HepG2 (cell line): ENCODE measurements around the gene RNH1. TPM values are rescaled to one million over a fixed set of nuclear protein-coding genes. Genes with fewer than 3 reads are reported as not detected.

ENCODE experiments used
- ARNTL ChIP-seq: sonication (generic); formaldehyde crosslinking; IDR thresholded peaks from 2 replicates; pipeline ENCODE4 v1.4.0; 2020; ENCODE audit warnings: mild to moderate bottlenecking, missing genetic modification reagents
- HOMEZ ChIP-seq: IDR thresholded peaks from 2 replicates; pipeline ENCODE4 v1.6.1; 2016; ENCODE audit warnings: low read depth
- LBX2 ChIP-seq: sonication (generic); formaldehyde crosslinking; IDR thresholded peaks from 2 replicates; pipeline ENCODE4 v1.5.0; 2020; ENCODE audit warnings: missing genetic modification reagents, mild to moderate bottlenecking, borderline replicate concordance
- MIXL1 ChIP-seq: IDR thresholded peaks from 2 replicates; pipeline ENCODE4 v1.6.1; 2016
- NR2F1 ChIP-seq, 2 experiments: fragments of 450-650 bp in 1 of 2; formaldehyde crosslinking in 1 of 2; IDR thresholded peaks; 2 replicates each; pipeline versions ENCODE4 v1.5.0 to v1.6.1; 2016 to 2020; ENCODE audit warnings: mild to moderate bottlenecking in 1 of 2, missing compliant biosample characterization in 1 of 2, missing genetic modification reagents in 1 of 2, moderate library complexity in 1 of 2
- PRDM10 ChIP-seq: sonication (generic); formaldehyde crosslinking; IDR thresholded peaks from 2 replicates; pipeline ENCODE4 v1.4.0; 2020; ENCODE audit warnings: low read depth, missing genetic modification reagents
- REPIN1 ChIP-seq: sonication (generic); formaldehyde crosslinking; IDR thresholded peaks from 2 replicates; pipeline ENCODE4 v1.8.0; 2022; ENCODE audit warnings: missing genetic modification reagents, low read depth, mild to moderate bottlenecking, borderline replicate concordance
- SAP130 ChIP-seq: IDR thresholded peaks from 2 replicates; pipeline ENCODE4 v1.6.1; 2016; ENCODE audit warnings: low read depth
- STAT5B ChIP-seq: sonication (generic); formaldehyde crosslinking; IDR thresholded peaks from 2 replicates; pipeline ENCODE4 v1.4.0; 2020; ENCODE audit warnings: missing genetic modification reagents
- THRA ChIP-seq: sonication (generic); formaldehyde crosslinking; IDR thresholded peaks from 2 replicates; pipeline ENCODE4 v1.4.0; 2020; ENCODE audit warnings: missing genetic modification reagents, borderline replicate concordance
- TOE1 ChIP-seq: sonication (generic); formaldehyde crosslinking; IDR thresholded peaks from 2 replicates; pipeline ENCODE4 v1.4.0; 2020; ENCODE audit warnings: mild to moderate bottlenecking, missing genetic modification reagents
- TOPORS ChIP-seq: sonication (generic); formaldehyde crosslinking; IDR thresholded peaks from 2 replicates; pipeline ENCODE4 v1.8.0; 2023; ENCODE audit warnings: mild to moderate bottlenecking, missing genetic modification reagents
- ZFP90 ChIP-seq: sonication (generic); formaldehyde crosslinking; IDR thresholded peaks from 2 replicates; pipeline ENCODE4 v1.8.0; 2022; ENCODE audit warnings: missing genetic modification reagents, mild to moderate bottlenecking, inconsistent platforms, borderline replicate concordance
- ZMYM3 ChIP-seq: sonication (generic); formaldehyde crosslinking; IDR thresholded peaks from 2 replicates; pipeline ENCODE4 v1.5.1; 2020; ENCODE audit warnings: mild to moderate bottlenecking, missing genetic modification reagents
- ZNF18 ChIP-seq: sonication (generic); formaldehyde crosslinking; IDR thresholded peaks from 2 replicates; pipeline ENCODE4 v1.8.0; 2022; ENCODE audit warnings: mild to moderate bottlenecking, missing genetic modification reagents; ENCODE audit not compliant: insufficient replicate concordance
- ZNF205 ChIP-seq: IDR thresholded peaks from 2 replicates; pipeline ENCODE4 v1.6.1; 2018; ENCODE audit warnings: missing biosample characterization, missing genetic modification reagents
- ZNF558 ChIP-seq: sonication (generic); formaldehyde crosslinking; IDR thresholded peaks from 2 replicates; pipeline ENCODE4 v1.9.0; 2022; ENCODE audit warnings: mild to moderate bottlenecking, missing genetic modification reagents, borderline replicate concordance
- ZNF766 ChIP-seq: sonication (generic); formaldehyde crosslinking; IDR thresholded peaks from 2 replicates; pipeline ENCODE4 v1.5.0; 2020; ENCODE audit warnings: missing genetic modification reagents, borderline replicate concordance
- polyA plus RNA-seq, 8 experiments: library from polyadenylated mRNA; depleted of rRNA in 3 of 8; stranded (reverse) in 7 of 8; unstranded in 1 of 8; fragments of >200 nt; fragmentation: Illumina TruSeq in 4 of 8; extraction: Trizol in 4 of 8; gene quantifications; 2 replicates each; pipeline versions ENCODE4 v1.2.1 to v1.2.3, GENCODE V29; 2011 to 2016; ENCODE audit warnings: low read depth in 4 of 8, missing spikeins in 1 of 8, mixed read lengths in 1 of 8; ENCODE audit not compliant: insufficient read depth in 1 of 8
- total RNA-seq, 5 experiments: library from RNA; depleted of rRNA; stranded (reverse); fragments of >200 nt; fragmentation: Illumina TruSeq; extraction: Trizol; gene quantifications; 2 replicates each; pipeline ENCODE4 v1.2.3, GENCODE V29; 2016; ENCODE audit warnings: low read depth in 1 of 5

RNH1 gene
- total and polyA plus RNA-seq, 2 of the 13 experiments (the other 11 are each of a cell fraction or from before 2014, with no cell fraction given), result 36.0 to 74.1 TPM

- TF ChIP-seq PRDM10 (CRISPR knock-in tag), result peak; percentile 69; the same call in 1 of the 2 replicates
- no peak; the same call in 1 of the 2 replicates for TF ChIP-seq ZFP90
- TF ChIP-seq HOMEZ, result 0 out of 2 replicates have a peak, but pooled peaks have one; percentile 9
- peak; percentile 66; the same call in 1 of the 2 replicates for TF ChIP-seq ZNF766
- TF ChIP-seq ZMYM3 (CRISPR knock-in tag), result peak; percentile 53; the same call in 1 of the 2 replicates
- 0 out of 2 replicates have a peak, but pooled peaks have one; percentile 18 for TF ChIP-seq ZNF558 (CRISPR knock-in tag)
- peak; percentile 37; the same call in 1 of the 2 replicates for TF ChIP-seq TOPORS (CRISPR knock-in tag)
- 0 out of 2 replicates have a peak, but pooled peaks have one; percentile 29 for TF ChIP-seq STAT5B (CRISPR knock-in tag)
- peak; percentile 65 for TF ChIP-seq LBX2
- TF ChIP-seq THRA (CRISPR knock-in tag), result peak; percentile 66
- 0 out of 4 replicates have a peak, but pooled peaks have one; percentile 10 to 30 for TF ChIP-seq NR2F1 (CRISPR knock-in tag; IDR thresholded peaks at IDR 0.05)
- 0 out of 2 replicates have a peak, but pooled peaks have one; percentile 52 for TF ChIP-seq ZNF205 (CRISPR knock-in tag)
- TF ChIP-seq MIXL1, result peak; percentile 41; the same call in 1 of the 2 replicates
- TF ChIP-seq SAP130 (CRISPR knock-in tag), result peak; percentile 94
- peak; percentile 59; the same call in 1 of the 2 replicates for TF ChIP-seq ARNTL (CRISPR knock-in tag)
- TF ChIP-seq ZNF18 (CRISPR knock-in tag), result peak; percentile 31
- 0 out of 2 replicates have a peak, but pooled peaks have one; percentile 44 for TF ChIP-seq REPIN1
- 0 out of 2 replicates have a peak, but pooled peaks have one; percentile 37 for TF ChIP-seq TOE1
Measured at GRCh38 chr11:449889-450808, 56.9 kb downstream of the RNH1 start, which contains the start of gene PTDSS2 (continued).
